DMS153 (cell line): Measurements from ENCODE around the gene IRS2.
A peak's percentile ranks its signal among the peaks of the same experiment; 100 is the strongest.

Experiments used
- DNase-seq: peaks from one replicate; lab custom pipeline; 2025; lab: John Stamatoyannopoulos, UW

Gene IRS2

DNA sequence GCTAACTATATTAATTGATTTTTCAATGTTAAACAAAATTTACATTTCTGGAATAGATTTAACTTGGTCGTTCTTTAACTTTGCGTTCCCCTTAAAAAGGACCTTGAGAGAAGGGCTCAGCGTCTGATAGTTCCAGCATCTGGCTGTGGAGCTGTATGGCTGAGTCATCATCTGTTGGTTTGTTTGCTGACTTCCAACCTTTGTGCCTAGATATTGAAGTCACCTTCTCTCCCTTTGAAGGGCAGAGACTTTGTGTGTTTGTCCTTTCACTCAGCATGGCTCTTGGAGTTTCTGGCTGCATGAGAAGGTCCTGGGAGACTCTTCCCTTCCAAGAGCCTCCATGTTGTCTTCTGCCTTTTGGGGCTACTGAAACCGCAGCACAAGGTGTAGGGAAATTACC lies 16.6 kb upstream of the IRS2 start:
- DNase-seq, result peak; percentile 45

DNA sequence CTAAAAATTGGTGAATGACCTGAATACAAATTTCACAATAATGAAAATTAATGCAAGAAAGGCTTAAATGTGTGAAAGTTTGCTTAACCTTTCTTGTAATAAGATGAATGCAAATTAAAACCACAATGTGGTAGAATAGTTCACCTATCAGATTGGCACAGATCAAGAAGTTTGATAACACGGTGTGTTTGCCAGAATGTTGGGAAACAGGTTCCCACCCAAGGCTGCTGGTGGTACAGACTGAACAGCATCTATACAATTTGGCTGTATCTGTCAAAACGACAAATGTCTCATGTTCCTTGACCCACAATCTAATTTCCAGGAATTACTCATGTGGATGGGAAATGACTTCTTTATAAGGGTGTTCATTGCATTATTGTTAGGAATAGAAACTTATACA lies 8.6 kb upstream of the IRS2 start:
- no peak for DNase-seq

DNA sequence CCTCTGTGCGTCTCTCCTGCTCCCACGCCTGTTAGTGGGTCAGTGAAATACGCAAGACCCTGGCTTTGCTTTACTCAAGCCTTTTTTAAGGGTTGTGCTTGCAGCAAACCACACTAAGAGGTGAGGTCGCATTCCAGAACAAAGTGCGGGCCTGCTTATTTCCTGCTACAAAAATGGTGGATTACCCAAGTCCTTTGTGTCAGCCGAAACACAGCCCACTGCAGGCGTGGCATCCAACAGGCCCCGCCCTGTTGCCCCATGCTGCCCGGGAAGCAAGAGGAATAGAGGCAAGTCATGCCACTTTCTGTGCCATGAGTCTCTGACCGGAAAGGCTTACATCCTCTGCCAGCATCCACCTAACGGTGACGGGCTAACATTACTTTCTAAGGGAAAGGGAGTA lies 7.7 kb upstream of the IRS2 start:
- no peak for DNase-seq

- no peak for DNase-seq
Observed at GRCh38 chr13:109792416-109793059, 6.2 kb upstream of the IRS2 start.

- peak; percentile 70 for DNase-seq
Observed at GRCh38 chr13:109790942-109791605, 4.7 kb upstream of the IRS2 start.

DNA sequence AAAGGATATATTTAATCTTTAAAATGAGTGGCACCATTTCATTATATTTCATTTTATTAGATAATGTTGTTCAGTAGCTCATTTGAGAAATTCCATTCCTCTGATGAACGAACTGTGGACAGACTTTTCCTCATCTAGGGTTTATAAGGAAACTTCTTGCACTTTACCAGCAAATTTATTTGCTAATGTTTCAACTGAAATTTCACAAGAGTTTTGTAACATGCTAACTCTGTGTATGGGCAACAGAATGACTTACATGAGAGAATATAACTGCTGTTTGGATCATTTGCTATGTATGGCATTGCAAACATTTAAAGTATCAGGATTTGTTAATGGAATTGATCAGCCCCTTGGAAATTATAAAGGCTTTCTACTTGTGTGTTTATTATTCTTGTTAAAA lies 3.7 kb upstream of the IRS2 start:
- no peak for DNase-seq

DNA sequence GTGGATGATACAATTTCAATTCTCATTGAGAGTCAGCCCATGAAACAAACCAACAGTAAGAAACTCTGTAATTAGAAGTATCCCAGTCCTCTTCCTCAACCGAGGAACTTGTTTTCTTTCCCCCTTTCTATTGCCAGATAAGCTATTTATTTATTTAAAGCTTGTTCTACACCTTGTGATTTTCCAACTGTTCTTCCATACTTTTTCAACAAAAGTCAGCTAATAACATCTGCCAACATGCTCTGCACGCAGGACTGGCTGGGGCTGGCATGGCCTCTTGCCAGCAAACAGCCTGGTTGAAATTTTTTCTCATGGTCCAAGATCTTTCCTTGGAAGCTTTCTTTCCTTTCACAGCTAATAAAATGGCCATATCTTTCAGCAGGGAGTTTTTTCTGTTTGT lies 2.9 kb upstream of the IRS2 start:
- DNase-seq, result no peak

DNA sequence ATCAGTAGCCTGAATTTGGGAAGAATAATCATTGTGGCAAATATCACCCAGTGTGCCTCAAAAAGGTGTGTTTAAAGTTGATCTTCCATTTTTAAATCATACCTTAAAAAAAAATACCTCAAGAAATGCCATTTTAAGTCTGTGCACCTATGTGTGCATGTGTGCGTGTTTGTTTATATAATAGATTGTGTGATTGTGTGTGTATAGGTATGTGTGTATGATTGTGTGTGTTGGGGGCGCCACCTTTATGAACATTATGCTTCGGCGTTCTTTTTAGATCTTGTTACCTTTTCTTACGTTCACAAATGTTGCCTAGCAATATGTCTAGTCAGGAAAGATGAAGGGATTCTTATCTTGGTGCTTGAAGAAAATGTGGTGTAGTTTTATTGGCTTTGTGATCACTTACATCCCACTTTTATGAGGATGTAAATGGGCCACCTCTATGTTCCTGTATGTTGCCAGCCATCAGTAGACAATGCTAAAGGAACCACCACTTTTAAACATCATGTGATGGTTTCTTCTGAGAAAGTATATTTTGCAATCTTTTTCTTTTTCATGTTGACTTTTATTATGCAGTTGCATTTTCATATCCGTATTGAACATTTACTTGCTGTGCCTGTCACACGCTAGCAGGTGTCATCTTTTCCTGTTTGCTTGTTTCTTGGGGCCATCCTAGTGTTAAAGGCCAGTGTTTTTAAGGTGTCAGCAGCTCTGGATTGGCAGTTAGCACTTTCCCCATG lies 2.2 kb upstream of the IRS2 start:
- DNase-seq, result no peak

GRCh38 chr13:109787135-109787954 lies 962 bp upstream of the IRS2 start:
- DNase-seq, result peak; percentile 44

GRCh38 chr13:109785892-109786450 lies 412 bp downstream of the IRS2 start:
- DNase-seq, result no peak

DNA sequence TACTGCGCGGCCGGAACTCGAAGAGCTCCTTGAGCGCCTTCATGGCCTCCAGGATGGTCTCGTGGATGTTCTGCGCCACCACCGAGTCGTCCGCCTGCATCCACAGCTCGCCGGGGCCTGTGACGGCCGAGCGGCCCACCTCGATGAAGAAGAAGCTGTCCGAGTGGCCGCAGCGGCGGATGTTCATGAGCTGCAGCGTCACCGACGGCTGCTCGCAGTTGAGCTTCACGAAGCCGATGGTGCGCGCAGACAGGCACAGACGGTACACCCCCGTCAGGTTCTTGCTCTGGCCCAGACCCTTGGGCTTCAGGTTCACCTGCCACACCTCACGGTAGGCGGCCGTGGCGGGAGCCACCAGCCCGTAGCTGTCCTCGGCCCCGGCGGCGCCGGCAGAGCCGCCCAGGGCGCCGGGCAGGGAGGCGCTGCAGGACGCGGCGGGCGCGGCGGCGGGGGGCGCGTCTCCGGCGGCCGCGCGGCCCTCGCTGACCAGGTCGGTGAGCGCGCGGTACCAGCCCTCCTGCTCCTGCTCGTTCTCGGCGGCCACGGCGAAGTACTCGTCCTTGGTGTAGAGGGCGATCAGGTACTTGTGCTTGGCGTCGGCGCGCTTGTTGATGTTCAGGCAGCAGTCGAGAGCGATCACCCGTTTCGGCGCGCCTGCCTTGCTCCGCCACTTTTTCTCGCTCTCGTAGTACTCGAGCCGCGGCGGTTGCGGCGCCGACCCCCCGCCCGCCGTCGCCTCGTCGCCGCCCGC lies 1.1 kb downstream of the IRS2 start:
- DNase-seq, result peak; percentile 20

- DNase-seq, result peak; percentile 36
Observed at GRCh38 chr13:109784590-109785140, 1.7 kb downstream of the IRS2 start.

GRCh38 chr13:109783815-109784589 lies 2.4 kb downstream of the IRS2 start:
- DNase-seq, result no peak

GRCh38 chr13:109783447-109783814 lies 3.0 kb downstream of the IRS2 start:
- no peak for DNase-seq

GRCh38 chr13:109782823-109783431 lies 3.5 kb downstream of the IRS2 start:
- DNase-seq, result no peak

DNA sequence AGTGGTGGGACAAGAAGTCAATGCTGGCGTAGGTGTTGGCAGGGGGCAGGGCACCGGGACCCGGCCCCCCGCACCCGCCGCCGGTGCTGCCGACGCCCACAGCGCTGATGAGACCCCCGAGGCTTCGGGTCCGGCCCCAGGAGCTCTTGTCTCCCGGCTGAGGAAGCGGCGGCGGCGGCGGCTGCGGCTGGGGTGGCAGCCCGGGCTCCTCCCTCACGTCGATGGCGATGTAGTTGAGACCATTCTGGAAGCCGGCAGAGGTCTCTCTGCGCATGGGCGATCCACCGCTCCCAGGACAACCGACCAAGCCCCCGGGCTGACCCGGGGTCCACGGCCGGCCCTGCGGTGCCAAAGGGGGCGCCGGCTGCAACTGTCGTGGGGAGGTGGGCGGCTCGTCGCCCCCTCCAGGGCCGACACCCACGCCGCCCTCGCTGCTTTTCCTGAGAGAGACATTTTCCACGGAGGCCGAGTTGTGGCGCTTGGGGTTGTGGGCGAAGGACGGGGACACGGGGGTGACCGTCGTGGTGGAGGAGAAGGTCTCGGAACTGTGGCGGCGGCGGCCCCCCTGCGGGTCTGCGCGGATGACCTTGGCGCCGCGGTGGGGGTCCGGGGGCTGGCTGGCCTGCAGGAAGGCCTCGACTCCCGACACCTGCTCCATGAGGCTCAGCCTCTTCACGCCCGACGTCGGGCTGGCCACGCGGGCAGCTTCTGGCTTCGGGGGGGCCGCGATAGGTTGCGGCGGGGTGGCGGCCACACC lies 4.1 kb downstream of the IRS2 start:
- no peak for DNase-seq

DNA sequence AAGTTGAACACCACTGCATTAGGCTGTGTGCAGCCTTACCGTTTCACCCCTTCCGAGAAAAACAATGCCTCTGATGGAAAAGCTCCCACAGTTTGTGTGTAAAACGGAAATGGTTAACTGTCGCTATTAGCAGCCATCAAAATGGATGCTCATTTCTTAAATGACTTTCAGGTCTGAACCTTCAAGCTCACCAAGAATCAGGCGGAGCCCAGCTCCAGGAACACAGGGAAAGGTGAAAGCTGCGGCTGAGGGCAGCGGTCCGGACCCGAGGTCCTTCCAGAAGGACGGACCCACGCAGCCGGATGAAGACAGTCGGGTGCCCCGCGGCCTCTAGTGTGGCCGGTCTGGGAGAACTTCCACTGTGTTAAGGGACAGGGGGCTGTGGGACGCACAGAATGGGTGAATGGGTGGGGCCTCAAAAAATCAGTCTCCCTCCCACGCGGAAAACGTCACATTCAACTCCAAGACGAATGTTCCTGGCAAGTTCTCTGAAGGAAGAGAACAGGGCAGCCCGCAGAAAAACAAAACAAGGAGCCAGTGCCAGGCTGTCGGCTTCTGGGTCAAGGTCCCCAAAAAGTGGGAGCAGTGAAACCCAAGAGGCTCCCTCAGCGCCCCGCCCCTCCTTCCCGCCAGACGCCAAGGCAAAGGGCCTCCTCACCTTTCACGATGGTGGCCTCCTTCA lies 4.9 kb downstream of the IRS2 start:
- DNase-seq, result peak; percentile 22

- DNase-seq, result no peak
Observed at GRCh38 chr13:109780845-109781383, 5.5 kb downstream of the IRS2 start.
